Esophagus squamous epithelium (tissue), 5 donors: ENCODE data around the gene ERLEC1. TPM values are rescaled to one million over a fixed set of nuclear protein-coding genes. Genes with fewer than 3 reads are reported as not detected.

Source experiments
- DNase-seq: peaks from one replicate; lab custom pipeline; 2025; lab: John Stamatoyannopoulos, UW
- H3K27ac ChIP-seq, 4 donors: fragments of 200-600 bp; sonication (generic); one replicate each; pipeline ENCODE4 v1.5.1; 2016 to 2019; ENCODE audit warnings: mild to moderate bottlenecking in 1 of 4
- H3K27me3 ChIP-seq, 4 donors: fragments of 200-600 bp; sonication (generic); 1 replicate in 3 of 4; 2 replicates in 1 of 4; pipeline versions ENCODE4 v1.5.1 to v1.6.0; 2017 to 2021; ENCODE audit warnings: antibody characterized with exemption in 1 of 4
- H3K36me3 ChIP-seq, 3 donors: fragments of 200-600 bp; sonication (generic); one replicate each; pipeline ENCODE4 v1.5.1; 2016 to 2019
- H3K4me1 ChIP-seq, 3 donors: fragments of 200-600 bp; sonication (generic); one replicate each; pipeline ENCODE4 v1.5.1; 2017 to 2019
- H3K4me3 ChIP-seq, 4 donors: fragments of 200-600 bp; sonication (generic); 1 replicate in 3 of 4; 2 replicates in 1 of 4; pipeline ENCODE4 v1.5.1; 2016 to 2019; ENCODE audit warnings: mild to moderate bottlenecking in 2 of 4, moderate library complexity in 1 of 4
- H3K9me3 ChIP-seq, 3 donors: fragments of 200-600 bp; sonication (generic); one replicate each; pipeline ENCODE4 v1.5.1; 2016 to 2019
- CTCF ChIP-seq, 6 experiments: fragments of 450-650 bp in 4 of 6; fragments of 200-600 bp in 2 of 6; sonication (generic) in 2 of 6; IDR thresholded peaks; one replicate each; pipeline ENCODE4 v1.5.1; 2016 to 2019; ENCODE audit warnings: antibody characterized with exemption in 6 of 6, mild to moderate bottlenecking in 4 of 6, moderate library complexity in 4 of 6
- POLR2A ChIP-seq, 4 donors: fragments of 450-650 bp; IDR thresholded peaks; one replicate each; pipeline ENCODE4 v1.6.1; 2017; ENCODE audit warnings: antibody characterized with exemption in 4 of 4, mild to moderate bottlenecking in 4 of 4, moderate library complexity in 3 of 4
- WGBS, 2 donors: methylation state at CpG; one replicate each; pipeline ENCODE4 v1.1.5; 2018; 5-methylcytosine and 5-hydroxymethylcytosine counted together
- intact Hi-C: fragments of 100-400 bp; cut with DNase I; formaldehyde crosslinking; loops from one replicate; pipeline ENCODE4 v1.15.0; 2022
- total RNA-seq, 4 donors: library from RNA; depleted of rRNA; stranded (reverse); fragments of >200 nt; gene quantifications; one replicate each; pipeline ENCODE4 v1.1.0, GENCODE V29; 2016
- donor health status: DM: yes; HTN: yes; CAD: no.

ERLEC1 gene
- total RNA-seq, 4 donors from 2014 or later: 15.1 to 27.5 (median 21.3) TPM

- WGBS, 2 donors: 77 to 78% methylated on average over 2 of the region's 2 CpGs
- no peak overlapping the region for H3K4me3 ChIP-seq
- H3K9me3 ChIP-seq: no peaks in the 10 kb centered on the region
- DNase-seq: no peak
- H3K36me3 ChIP-seq: peaks cover 0 to 40% (median 0%) of the 10 kb centered on the region in 3 donors
- no peak overlapping the region for H3K27ac ChIP-seq
- no peaks in the 10 kb centered on the region for H3K4me1 ChIP-seq
- H3K27me3 ChIP-seq: no peaks in the 10 kb centered on the region
- intact Hi-C loops: no loop called here
- TF ChIP-seq POLR2A (IDR thresholded peaks at IDR 0.05) (no peak), CTCF (IDR thresholded peaks at IDR 0.05) (no peak)
Measured at GRCh38 chr2:53744395-53745065, 42.3 kb upstream of the ERLEC1 start.

- no peak for DNase-seq
- H3K9me3 ChIP-seq: no peaks in the 10 kb centered on the region
- H3K27ac ChIP-seq: no peak overlapping the region
- H3K4me1 ChIP-seq: peaks cover 0 to 30% (median 0%) of the 10 kb centered on the region in 3 donors
- H3K27me3 ChIP-seq: no peaks in the 10 kb centered on the region
- intact Hi-C loops: no loop called here
- peaks cover 0 to 44% (median 0%) of the 10 kb centered on the region in 3 donors for H3K36me3 ChIP-seq
- TF ChIP-seq CTCF (IDR thresholded peaks at IDR 0.05) (no peak), POLR2A (IDR thresholded peaks at IDR 0.05) (no peak)
- WGBS, 2 donors: 31 to 38% methylated on average over 4 of the region's 4 CpGs
- H3K4me3 ChIP-seq: no peak overlapping the region
Measured at GRCh38 chr2:53750041-53750768, 36.6 kb upstream of the ERLEC1 start.

- intact Hi-C loops: no loop called here
- WGBS, 2 donors: 42 to 45% methylated on average over 1 of the region's 1 CpG
- no peak overlapping the region for H3K4me3 ChIP-seq
- H3K36me3 ChIP-seq: peaks cover 0 to 41% (median 4%) of the 10 kb centered on the region in 3 donors
- no peak overlapping the region for H3K27ac ChIP-seq
- H3K9me3 ChIP-seq: no peaks in the 10 kb centered on the region
- peaks cover 0 to 32% (median 0%) of the 10 kb centered on the region in 3 donors for H3K4me1 ChIP-seq
- TF ChIP-seq POLR2A (IDR thresholded peaks at IDR 0.05) (no peak), CTCF (IDR thresholded peaks at IDR 0.05) (no peak)
- DNase-seq: no peak
- H3K27me3 ChIP-seq: no peaks in the 10 kb centered on the region
Measured at GRCh38 chr2:53751728-53752127, 35.1 kb upstream of the ERLEC1 start.

- Histone ChIP-seq H3K27me3 (no peaks in the 10 kb centered on the region), H3K27ac (no peak overlapping the region), H3K4me1 (peaks cover 0 to 32% (median 0%) of the 10 kb centered on the region in 3 donors), H3K9me3 (no peaks in the 10 kb centered on the region), H3K4me3 (no peak overlapping the region), H3K36me3 (peaks cover 0 to 41% (median 4%) of the 10 kb centered on the region in 3 donors)
- TF ChIP-seq CTCF (IDR thresholded peaks at IDR 0.05): no peak
- no peak for TF ChIP-seq POLR2A (IDR thresholded peaks at IDR 0.05)
- 56 to 65% methylated on average over 4 of the region's 4 CpGs for WGBS, 2 donors
- no peak for DNase-seq
- intact Hi-C loops: no loop called here
Measured at GRCh38 chr2:53752385-53752784, 34.5 kb upstream of the ERLEC1 start.

- DNase-seq: no peak
- peaks cover 0 to 32% (median 0%) of the 10 kb centered on the region in 3 donors for H3K4me1 ChIP-seq
- intact Hi-C loops: no loop called here
- no peak overlapping the region for H3K4me3 ChIP-seq
- peaks cover 0 to 38% (median 4%) of the 10 kb centered on the region in 3 donors for H3K36me3 ChIP-seq
- no peak overlapping the region for H3K27ac ChIP-seq
- TF ChIP-seq POLR2A (IDR thresholded peaks at IDR 0.05) (no peak), CTCF (IDR thresholded peaks at IDR 0.05) (no peak)
- no peaks in the 10 kb centered on the region for H3K9me3 ChIP-seq
- no peaks in the 10 kb centered on the region for H3K27me3 ChIP-seq
Measured at GRCh38 chr2:53753041-53753440, 33.8 kb upstream of the ERLEC1 start.
